Measurements from ENCODE around the gene ODAD2.

DNA sequence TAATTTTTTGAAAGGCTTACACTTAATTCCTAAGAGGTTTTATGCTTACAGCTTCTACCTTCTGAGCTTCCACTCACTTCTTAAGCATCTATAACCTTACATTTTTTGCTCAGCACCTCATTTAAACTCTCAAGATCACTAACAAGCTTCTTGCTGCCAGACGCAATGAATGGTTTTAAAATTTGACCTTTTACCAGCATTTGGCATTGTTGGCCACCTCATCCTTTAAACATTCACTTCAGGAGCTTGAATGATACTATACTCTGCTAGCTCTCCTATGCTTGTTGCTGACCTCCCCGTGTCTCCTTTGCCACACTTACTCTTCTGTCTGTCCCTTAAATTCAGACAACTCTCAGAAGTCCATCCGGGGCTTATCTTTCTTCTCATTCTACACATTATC lies 37.7 kb upstream of the ODAD2 start:
- TF ChIP-seq, protein P1, sequence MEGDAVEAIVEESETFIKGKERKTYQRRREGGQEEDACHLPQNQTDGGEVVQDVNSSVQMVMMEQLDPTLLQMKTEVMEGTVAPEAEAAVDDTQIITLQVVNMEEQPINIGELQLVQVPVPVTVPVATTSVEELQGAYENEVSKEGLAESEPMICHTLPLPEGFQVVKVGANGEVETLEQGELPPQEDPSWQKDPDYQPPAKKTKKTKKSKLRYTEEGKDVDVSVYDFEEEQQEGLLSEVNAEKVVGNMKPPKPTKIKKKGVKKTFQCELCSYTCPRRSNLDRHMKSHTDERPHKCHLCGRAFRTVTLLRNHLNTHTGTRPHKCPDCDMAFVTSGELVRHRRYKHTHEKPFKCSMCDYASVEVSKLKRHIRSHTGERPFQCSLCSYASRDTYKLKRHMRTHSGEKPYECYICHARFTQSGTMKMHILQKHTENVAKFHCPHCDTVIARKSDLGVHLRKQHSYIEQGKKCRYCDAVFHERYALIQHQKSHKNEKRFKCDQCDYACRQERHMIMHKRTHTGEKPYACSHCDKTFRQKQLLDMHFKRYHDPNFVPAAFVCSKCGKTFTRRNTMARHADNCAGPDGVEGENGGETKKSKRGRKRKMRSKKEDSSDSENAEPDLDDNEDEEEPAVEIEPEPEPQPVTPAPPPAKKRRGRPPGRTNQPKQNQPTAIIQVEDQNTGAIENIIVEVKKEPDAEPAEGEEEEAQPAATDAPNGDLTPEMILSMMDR (conservative IDR thresholded peaks at IDR 0.05; ENCODE audit: low read length), result no peak
- TF ChIP-seq EZH2phosphoT487 (IDR thresholded peaks at IDR 0.05; ENCODE audit: borderline replicate concordance, low read depth, low read length), result no peak

All from OCI-LY7 (cell line).